NB4 (cell line): ENCODE data around the gene SETD3.

Experiments used
- MAX ChIP-seq: IDR thresholded peaks from 2 replicates; pipeline ENCODE4 v1.6.1; 2011; ENCODE audit warnings: low read depth, low read length
- MYC ChIP-seq: IDR thresholded peaks from 2 replicates; pipeline ENCODE4 v1.6.1; 2011; ENCODE audit warnings: low read depth, low read length
- POLR2A ChIP-seq: IDR thresholded peaks from 2 replicates; pipeline ENCODE4 v1.6.1; 2011; ENCODE audit warnings: mild to moderate bottlenecking; ENCODE audit not compliant: insufficient read length; ENCODE audit errors: extremely low read depth
- TF ChIP-seq, protein P1 (sequence below): IDR thresholded peaks from one replicate; pipeline ENCODE4 v1.5.1; 2012; ENCODE audit warnings: low read depth, low read length

GRCh38 chr14:99389174-99389826 is 91.4 kb downstream of the SETD3 start:
- TF ChIP-seq POLR2A (no peak), MAX (no peak), MYC (no peak)
- TF ChIP-seq, protein P1, sequence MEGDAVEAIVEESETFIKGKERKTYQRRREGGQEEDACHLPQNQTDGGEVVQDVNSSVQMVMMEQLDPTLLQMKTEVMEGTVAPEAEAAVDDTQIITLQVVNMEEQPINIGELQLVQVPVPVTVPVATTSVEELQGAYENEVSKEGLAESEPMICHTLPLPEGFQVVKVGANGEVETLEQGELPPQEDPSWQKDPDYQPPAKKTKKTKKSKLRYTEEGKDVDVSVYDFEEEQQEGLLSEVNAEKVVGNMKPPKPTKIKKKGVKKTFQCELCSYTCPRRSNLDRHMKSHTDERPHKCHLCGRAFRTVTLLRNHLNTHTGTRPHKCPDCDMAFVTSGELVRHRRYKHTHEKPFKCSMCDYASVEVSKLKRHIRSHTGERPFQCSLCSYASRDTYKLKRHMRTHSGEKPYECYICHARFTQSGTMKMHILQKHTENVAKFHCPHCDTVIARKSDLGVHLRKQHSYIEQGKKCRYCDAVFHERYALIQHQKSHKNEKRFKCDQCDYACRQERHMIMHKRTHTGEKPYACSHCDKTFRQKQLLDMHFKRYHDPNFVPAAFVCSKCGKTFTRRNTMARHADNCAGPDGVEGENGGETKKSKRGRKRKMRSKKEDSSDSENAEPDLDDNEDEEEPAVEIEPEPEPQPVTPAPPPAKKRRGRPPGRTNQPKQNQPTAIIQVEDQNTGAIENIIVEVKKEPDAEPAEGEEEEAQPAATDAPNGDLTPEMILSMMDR, result peak; percentile 70
